GM12801 (cell line): Measurements from ENCODE around the gene TNFRSF25.

ENCODE experiments used
- TF ChIP-seq, protein P1 (sequence below): IDR thresholded peaks from one replicate; pipeline ENCODE4 v1.5.1; 2011; ENCODE audit warnings: control low read depth; ENCODE audit not compliant: insufficient read length; ENCODE audit errors: extremely low read depth

The TNFRSF25 gene

DNA sequence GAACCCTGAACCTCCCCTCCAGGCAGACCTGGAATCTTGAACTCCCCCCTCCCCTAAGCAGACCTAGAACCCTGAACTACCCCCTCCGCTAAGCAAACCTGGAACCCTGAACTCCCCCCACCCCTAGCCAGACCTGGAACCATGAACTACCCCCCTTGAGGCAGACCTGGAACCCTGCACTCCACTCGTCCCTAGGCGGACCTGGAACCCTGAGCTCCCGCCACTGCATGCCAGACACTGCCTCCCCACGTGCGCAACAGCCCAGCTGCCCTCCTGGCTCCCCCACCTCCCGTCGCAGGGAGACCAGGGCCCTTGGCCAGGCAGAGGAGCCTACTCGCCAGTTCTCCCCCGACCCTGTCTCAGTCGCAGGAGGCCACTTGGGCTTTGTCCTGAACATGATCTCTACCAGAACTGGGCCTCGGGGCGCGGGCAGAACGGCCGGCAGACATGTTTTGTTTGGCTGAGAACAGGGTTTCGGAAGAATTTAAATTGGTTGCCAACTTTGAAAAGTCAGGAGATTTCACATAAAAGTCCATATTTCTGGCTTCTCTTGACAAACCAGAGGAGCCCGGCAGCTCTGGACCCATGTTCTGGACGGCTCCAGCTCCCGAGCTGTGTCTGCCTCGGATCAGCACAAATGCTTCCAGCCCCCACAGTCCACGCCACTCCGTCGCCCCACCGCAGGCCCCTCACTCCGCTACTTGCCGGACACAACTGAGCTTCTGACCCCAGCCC lies 34.7 kb upstream of the TNFRSF25 start:
- TF ChIP-seq, protein P1, sequence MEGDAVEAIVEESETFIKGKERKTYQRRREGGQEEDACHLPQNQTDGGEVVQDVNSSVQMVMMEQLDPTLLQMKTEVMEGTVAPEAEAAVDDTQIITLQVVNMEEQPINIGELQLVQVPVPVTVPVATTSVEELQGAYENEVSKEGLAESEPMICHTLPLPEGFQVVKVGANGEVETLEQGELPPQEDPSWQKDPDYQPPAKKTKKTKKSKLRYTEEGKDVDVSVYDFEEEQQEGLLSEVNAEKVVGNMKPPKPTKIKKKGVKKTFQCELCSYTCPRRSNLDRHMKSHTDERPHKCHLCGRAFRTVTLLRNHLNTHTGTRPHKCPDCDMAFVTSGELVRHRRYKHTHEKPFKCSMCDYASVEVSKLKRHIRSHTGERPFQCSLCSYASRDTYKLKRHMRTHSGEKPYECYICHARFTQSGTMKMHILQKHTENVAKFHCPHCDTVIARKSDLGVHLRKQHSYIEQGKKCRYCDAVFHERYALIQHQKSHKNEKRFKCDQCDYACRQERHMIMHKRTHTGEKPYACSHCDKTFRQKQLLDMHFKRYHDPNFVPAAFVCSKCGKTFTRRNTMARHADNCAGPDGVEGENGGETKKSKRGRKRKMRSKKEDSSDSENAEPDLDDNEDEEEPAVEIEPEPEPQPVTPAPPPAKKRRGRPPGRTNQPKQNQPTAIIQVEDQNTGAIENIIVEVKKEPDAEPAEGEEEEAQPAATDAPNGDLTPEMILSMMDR: no peak

DNA sequence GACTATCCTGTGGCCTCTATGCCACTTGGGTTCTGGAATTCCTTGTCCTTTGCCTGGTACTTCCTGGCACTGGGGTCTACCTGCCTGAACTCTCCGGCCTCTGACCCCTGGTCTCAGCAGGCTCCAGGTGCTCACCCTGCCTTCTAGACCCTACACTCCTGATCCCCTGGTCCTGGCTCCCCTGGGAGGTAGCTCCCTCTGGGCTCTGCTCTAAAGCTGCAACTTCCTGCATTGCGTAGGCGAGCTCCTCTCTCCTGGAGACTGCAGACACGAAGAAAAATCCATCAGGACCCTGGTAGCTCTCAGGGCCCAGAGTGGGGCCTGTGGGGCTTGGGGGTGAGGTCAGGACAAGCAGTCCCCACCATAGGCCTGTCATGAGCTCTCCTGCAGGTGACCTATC lies 33.3 kb upstream of the TNFRSF25 start:
- TF ChIP-seq, protein P1: no peak

DNA sequence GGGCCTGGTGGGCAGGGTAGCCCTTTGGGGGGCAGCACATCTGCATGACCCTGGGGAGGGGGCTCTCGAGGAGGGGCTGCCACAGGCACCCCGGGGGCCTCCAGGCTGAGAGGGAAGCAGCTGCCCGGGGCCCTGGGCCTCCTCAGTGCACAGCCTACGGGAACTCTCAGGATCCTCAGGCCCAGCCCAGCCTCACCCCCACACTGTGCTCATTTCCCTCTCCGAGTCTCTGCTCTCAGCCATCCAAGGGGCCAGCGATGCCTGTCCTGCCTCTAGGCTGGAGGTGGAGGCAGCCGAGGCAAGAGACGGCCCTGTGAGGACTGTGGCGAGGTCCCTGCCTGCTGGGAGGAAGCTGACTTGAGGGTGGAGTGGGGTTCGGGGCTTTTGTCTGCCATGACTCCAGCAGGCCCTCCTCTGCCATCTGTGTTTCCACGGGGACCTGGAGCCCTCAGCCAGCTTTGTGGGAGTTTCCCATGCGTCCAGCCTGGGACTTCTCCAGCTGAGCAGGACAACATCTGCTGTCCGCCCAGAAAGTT lies 32.7 kb upstream of the TNFRSF25 start:
- TF ChIP-seq, protein P1: no peak

DNA sequence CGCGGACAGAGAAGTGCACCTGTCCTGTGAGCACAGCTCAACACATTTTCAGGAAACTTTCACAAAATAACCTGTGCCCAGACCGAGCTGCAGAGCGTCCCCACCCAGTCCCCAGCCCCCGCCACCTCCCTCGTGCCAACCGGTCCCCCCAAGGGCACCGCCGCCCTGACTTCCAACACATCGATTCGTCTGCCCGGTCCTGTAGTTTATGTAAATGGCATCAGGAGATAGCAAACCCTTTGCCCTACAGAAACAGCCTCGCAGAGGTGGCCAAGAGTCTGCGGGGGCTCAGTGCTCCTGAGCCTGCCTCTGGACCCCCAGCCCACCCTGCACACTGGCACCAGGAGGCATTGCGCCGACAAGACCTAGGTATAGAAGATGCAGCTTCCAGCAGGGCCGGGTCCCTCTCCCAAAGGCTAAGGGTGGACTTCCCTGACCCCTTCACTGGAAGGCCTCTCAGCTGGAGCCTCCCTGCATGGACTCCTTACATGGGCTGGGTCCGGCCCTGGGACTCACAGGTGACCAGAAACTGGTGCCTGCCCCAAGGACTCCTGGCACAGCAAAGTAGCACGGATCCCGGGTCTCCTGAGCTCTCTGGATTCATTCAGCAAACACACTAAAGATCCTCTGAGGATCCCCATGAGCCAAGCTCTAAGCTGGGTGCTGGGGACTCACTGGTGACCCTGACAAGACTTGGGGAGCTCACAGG lies 32.0 kb upstream of the TNFRSF25 start:
- TF ChIP-seq, protein P1: no peak

DNA sequence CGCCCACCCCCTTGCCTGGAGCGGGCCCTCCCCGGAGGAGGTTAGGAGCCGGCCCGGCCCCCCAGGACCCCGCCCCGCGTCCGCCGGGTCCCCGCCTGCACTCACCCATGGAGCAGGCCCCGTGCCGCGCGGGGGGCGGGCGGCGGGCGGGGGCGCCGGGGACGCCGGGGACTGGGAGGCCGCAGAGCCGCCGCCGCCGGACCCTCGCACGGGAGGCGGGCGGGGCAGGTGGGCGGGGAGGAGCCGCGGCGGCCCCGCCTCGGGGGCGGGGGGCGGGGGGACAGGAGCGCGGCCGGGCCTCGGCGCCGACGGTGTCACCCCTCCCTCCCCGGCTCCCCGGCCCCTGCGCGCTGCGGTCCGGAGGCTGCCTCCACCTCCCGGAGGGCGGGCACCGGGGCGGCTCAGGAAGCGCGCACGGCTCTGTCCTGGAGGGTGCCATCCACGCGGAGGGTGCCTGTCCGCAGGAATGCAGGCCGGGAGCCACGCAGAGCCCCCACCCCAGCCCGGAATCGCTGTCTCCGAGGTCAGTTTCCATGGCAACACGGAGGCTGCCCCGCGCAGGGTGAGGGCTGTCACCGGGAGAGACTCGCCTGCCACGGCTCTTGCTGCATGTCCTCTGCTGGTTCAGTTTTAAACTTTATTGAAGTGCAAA lies 31.4 kb upstream of the TNFRSF25 start:
- TF ChIP-seq, protein P1: no peak

DNA sequence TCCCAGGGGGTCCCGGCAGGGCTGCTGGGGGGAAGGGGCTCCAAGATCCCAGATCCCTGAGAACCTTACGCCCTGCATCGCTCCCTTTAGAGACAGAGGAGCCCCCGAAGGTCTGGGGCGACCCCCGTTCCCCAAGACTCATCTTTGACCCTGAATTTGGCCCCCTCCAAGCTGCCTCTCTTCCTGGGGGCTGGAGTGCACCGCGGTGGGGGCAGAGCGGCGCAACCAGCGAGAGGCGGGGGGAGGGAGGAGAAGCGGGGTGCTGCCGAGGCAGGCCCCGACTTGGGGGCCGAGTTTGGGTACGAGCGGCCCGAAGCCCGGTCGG lies 30.9 kb upstream of the TNFRSF25 start:
- TF ChIP-seq, protein P1: no peak

DNA sequence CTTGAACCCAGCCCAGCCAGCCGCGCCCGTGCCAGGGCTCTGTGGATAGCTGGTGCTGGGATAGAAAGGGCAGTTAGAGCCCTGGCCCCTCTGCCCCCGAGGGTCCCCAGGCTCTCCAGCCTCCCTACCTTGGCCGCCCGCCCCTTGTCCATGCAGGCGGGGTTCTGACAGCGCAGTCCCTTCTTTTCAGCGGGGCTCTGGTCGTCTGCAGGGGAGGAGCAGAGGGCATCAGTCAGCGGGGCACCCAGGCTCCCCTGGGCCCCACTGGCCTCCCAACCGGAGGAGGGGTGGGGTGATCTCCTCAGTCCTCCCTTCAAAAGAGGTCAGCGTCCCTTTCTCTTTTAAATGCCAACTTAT lies 30.4 kb upstream of the TNFRSF25 start:
- TF ChIP-seq, protein P1: no peak
